T-helper 1 cell treated with Interleukin-12 subunit alpha and Interleukin-12 subunit beta and Interleukin-4 antibody, amounts not matched to agents 30 ng/mL and 1 ng/mL, for 36 hours (primary cell): ENCODE results near the gene CARD11. TPM values are rescaled to one million over a fixed set of nuclear protein-coding genes. Genes with fewer than 3 reads are reported as not detected.

Experiments
- intact Hi-C: fragments of 100-400 bp; cut with micrococcal nuclease; formaldehyde crosslinking; loops from one replicate; pipeline ENCODE4 v1.15.1; 2024
- total RNA-seq: library from RNA; stranded (reverse); gene quantifications from 2 replicates; pipeline ENCODE4 v1.2.3, GENCODE V29; 2022

The CARD11 gene
- total RNA-seq, 1 donor from 2014 or later, result 143 TPM

DNA sequence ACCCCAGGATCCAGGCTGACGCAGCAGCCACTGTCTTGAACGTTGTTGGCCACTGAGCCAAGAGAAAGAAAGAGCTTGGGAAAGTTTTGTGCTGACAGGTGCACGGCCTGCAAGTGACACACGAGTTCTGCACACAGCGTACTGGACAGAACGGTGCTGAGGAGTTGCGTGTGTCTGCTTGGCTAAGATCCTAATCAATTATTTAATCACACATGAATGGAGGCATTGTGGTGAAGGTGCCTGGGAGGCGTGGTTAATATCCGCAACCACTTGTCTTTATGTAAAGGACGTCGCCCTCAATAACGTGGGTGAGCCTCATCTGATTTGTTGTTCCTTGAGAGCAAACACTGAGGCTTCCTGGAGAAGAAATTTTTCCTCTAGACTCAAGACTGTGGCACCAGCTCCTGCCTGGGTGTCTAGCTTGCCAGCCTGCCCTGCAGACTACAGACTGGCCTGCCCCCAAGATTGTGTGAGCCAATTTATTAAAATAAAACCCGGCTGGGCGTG is 183.0 kb downstream of the CARD11 start:
- intact Hi-C loops, result loop anchor here (10.0 kb wide), 1 partner anchor 1614 kb away; no protein-coding TSS in a partner anchor

DNA sequence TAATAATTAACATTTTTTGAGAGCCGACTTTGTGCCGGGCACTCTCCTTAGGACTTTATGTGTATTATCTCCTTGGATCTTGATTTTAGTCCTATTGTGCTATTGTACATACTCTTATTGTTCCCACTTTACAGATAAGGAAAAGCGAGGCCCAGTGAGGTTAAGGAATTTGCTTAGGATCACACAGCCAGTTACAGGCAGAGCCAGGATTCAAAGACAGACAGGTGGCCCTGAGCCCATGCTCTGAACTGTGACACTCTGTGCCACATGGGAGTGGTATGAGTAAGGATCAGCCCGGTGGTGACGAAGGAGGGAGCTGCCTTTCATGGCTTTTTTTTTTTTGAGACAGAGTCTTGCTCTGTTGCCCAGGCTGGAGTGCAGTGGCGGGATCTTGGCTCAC is 183.7 kb downstream of the CARD11 start:
- intact Hi-C loops, result loop anchor here (10.0 kb wide), 1 partner anchor 1615 kb away; no protein-coding TSS in a partner anchor

DNA sequence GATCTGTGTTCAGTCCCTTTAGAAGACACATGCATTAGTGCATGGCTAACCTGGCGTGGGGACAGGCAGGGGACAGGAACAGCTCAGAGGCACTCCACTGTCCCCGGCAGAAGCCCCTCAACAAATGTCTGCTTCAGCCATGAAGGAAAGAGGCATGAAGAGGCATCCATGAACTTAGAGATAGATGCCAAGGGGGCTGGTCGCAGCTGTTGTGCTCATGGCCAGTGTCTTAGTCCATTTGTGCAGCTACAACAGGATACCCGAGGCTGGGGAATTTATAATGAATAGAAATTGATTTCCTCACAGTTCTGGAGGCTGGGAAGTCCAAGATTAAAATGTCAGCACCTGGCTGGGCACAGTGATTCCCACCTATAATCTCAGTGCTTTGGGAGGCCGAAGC is 185.0 kb downstream of the CARD11 start:
- intact Hi-C loops, result no loop called here

DNA sequence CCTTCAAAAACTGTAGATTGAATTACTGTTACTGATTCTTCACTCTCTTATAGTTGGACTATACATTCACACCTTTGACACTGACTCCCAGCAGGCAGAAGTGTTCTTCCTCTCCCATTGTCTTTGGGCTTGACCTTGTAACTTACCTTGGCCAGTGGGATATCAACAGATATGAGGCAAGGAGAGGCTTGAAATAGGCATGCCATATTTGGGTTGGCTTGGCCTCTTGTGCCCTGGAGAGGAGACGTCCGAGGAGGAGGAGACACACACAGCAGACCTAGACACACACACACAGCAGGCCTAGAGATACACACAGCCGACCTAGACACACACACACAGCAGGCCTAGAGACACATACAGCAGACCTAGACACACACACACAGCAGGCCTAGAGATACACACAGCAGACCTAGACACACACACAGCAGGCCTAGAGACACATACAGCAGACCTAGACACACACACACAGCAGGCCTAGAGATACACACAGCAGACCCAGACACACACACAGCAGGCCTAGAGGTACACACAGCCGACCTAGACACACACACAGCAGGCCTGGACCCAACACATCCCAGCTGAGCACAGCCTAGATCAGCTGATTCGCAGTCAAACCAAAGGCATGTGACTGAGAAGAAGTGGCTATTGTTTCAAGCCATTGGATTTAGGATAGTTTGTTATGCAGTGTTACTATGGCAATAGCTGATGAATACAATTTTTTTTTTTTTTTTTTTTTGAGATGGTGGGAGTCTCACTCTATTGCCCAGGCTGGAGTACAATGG is 187.1 kb downstream of the CARD11 start:
- intact Hi-C loops, result no loop called here

Other genes starting within 250 kb of the CARD11 start
- gene GNA12, start 199.6 kb downstream of the CARD11 start, total RNA-seq, result 30.3 and 31.7 TPM in 2 replicates